Esophagus (tissue), 2 donors: ENCODE data around the gene USP5. TPM values are rescaled to one million over a fixed set of nuclear protein-coding genes. Genes with fewer than 3 reads are reported as not detected.

Experiments used
- H3K27ac ChIP-seq, 2 donors: one replicate each; pipeline ENCODE4 v1.5.1; 2013; ENCODE audit warnings: low read depth in 2 of 2, mild to moderate bottlenecking in 2 of 2, inconsistent platforms in 1 of 2, low read length in 1 of 2, moderate library complexity in 1 of 2
- H3K27me3 ChIP-seq, 2 donors: one replicate each; pipeline ENCODE4 v1.6.1; 2013; ENCODE audit warnings: low read length in 2 of 2, control low read depth in 1 of 2, mild to moderate bottlenecking in 1 of 2; ENCODE audit not compliant: insufficient read depth in 2 of 2, control insufficient read depth in 1 of 2
- H3K36me3 ChIP-seq, 2 donors: one replicate each; pipeline ENCODE4 v1.6.1; 2013; ENCODE audit warnings: low read length in 1 of 2; ENCODE audit not compliant: control insufficient read depth in 2 of 2, insufficient read depth in 2 of 2
- H3K4me1 ChIP-seq, 2 donors: one replicate each; pipeline ENCODE4 v1.6.1; 2013; ENCODE audit warnings: low read length in 1 of 2; ENCODE audit not compliant: control insufficient read depth in 2 of 2, insufficient read depth in 2 of 2
- H3K4me3 ChIP-seq, 2 donors: one replicate each; pipeline ENCODE4 v1.5.1; 2013; ENCODE audit warnings: low read length in 2 of 2, mild to moderate bottlenecking in 2 of 2, low read depth in 1 of 2, moderate library complexity in 1 of 2
- H3K9me3 ChIP-seq, 2 donors: one replicate each; pipeline ENCODE4 v1.6.1; 2013; ENCODE audit warnings: mild to moderate bottlenecking in 2 of 2, low read depth in 1 of 2, low read length in 1 of 2, moderate library complexity in 1 of 2; ENCODE audit not compliant: control insufficient read depth in 2 of 2, insufficient read depth in 1 of 2
- WGBS, 2 donors: extraction: QIAGEN DNeasy Blood & Tissue Kit; methylation state at CpG; one replicate each; pipeline ENCODE4 v1.1.7; 2013; 5-methylcytosine and 5-hydroxymethylcytosine counted together
- polyA plus RNA-seq, 2 donors: library from polyadenylated mRNA; stranded (reverse); fragments of 200-250 nt; gene quantifications; one replicate each; pipeline ENCODE4 v1.2.3, GENCODE V29; 2013
- donor health status: healthy with polysubstance abuse.
- donor health status: Bipolar disorder and iron deficiency.

Gene USP5
- polyA plus RNA-seq, 2 donors = 21.4 to 40.7 TPM

DNA sequence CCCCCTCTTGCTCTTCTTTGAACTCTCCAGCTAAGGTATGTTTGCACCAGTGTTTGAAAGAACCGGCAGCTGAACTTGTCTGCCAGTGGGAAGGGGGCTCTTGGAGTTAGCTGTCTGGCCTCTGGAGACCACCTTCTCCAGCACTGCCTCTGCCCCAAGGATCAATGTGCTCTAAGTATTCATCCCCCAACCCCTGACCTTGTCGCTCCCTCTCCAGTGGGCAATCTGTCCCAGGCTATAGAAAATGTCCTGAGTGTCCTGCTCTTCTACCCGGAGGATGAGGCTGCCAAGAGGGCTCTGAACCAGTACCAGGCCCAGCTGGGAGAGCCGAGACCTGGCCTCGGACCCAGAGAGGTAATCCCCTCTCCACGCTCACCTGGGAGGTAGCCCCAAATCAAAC lies 21.0 kb upstream of the USP5 start:
- Histone ChIP-seq H3K9me3 (no peaks in the 10 kb centered on the region), H3K36me3 (peaks cover 0 to 5% of the 10 kb centered on the region in 2 donors), H3K27ac (no peak overlapping the region), H3K4me3 (no peak overlapping the region), H3K4me1 (peaks cover 0 to 9% of the 10 kb centered on the region in 2 donors), H3K27me3 (no peaks in the 10 kb centered on the region)
- 87 to 88% methylated on average over 6 of the region's 6 CpGs for WGBS, 2 donors

DNA sequence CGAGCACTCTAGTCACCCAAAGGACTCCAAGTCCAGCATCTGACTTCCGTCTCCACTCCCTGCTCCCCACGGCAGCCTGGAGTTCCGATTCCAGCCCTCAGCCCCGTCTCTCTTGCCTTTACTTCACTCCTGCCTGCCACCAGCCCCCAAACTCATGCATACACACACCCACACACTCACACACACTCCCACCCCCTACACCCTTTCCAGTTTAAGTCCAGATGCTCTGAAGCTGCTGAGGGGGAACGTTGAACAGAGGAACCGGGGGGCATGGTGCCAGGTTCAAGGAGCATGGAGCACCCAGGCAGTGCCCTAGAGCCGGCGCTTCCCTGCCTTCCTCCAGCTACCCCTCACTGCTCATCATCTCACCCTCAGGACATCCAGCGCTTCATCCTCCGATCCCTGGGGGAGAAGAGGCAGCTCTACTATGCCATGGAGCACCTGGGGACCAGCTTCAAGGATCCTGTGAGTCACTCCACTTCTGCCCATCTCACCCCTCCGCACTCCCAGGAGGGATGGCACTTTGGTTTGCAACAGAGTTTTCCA lies 20.4 kb upstream of the USP5 start:
- Histone ChIP-seq H3K36me3 (peaks cover 0 to 5% of the 10 kb centered on the region in 2 donors), H3K27me3 (no peaks in the 10 kb centered on the region), H3K9me3 (no peaks in the 10 kb centered on the region), H3K4me1 (peaks cover 0 to 9% of the 10 kb centered on the region in 2 donors), H3K4me3 (no peak overlapping the region), H3K27ac (no peak overlapping the region)
- WGBS, 2 donors = 86 to 90% methylated on average over 12 of the region's 12 CpGs

GRCh38 chr12:6832125-6832524 lies 19.8 kb upstream of the USP5 start:
- no peaks in the 10 kb centered on the region for H3K9me3 ChIP-seq
- no peaks in the 10 kb centered on the region for H3K27me3 ChIP-seq
- H3K4me1 ChIP-seq = peaks cover 0 to 9% of the 10 kb centered on the region in 2 donors
- H3K27ac ChIP-seq = no peak overlapping the region
- peaks cover 0 to 5% of the 10 kb centered on the region in 2 donors for H3K36me3 ChIP-seq
- H3K4me3 ChIP-seq = no peak overlapping the region
- whole genome bisulfite sequencing, 2 donors = 93 to 94% methylated on average over 4 of the region's 4 CpGs

GRCh38 chr12:6833189-6833890 lies 18.6 kb upstream of the USP5 start:
- no peaks in the 10 kb centered on the region for H3K9me3 ChIP-seq
- peaks cover 0 to 9% of the 10 kb centered on the region in 2 donors for H3K4me1 ChIP-seq
- no peaks in the 10 kb centered on the region for H3K27me3 ChIP-seq
- peaks cover 0 to 5% of the 10 kb centered on the region in 2 donors for H3K36me3 ChIP-seq
- 82 to 83% methylated on average over 6 of the region's 6 CpGs for WGBS, 2 donors
- no peak overlapping the region for H3K27ac ChIP-seq
- H3K4me3 ChIP-seq = no peak overlapping the region

DNA sequence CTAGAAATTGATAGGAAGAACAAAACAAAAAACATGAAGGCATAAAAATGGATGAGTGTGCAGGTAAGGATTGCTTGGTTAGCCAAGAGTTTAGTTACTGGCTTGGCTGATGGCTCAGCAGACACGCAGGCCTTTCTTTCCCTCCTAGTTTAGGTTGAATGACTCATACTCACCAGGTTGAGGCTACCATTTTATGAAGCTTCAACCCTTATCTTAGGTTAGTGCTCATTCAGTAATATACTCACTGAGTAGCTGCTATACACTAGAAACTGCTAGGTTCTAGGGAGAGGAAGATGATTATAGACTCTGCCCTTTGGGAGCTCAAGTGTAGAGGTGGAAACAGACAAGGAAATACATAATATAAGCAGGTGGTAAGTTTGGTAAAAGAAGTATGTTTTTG lies 17.7 kb upstream of the USP5 start:
- Histone ChIP-seq H3K27me3 (no peaks in the 10 kb centered on the region), H3K27ac (no peak overlapping the region), H3K36me3 (peaks cover 0 to 7% of the 10 kb centered on the region in 2 donors), H3K4me1 (peaks cover 0 to 3% of the 10 kb centered on the region in 2 donors), H3K4me3 (no peak overlapping the region), H3K9me3 (no peaks in the 10 kb centered on the region)
- 65 to 76% methylated on average over 1 of the region's 1 CpG for WGBS, 2 donors

GRCh38 chr12:6834873-6835272 lies 17.1 kb upstream of the USP5 start:
- no peaks in the 10 kb centered on the region for H3K4me1 ChIP-seq
- H3K27me3 ChIP-seq = no peaks in the 10 kb centered on the region
- H3K27ac ChIP-seq = no peak overlapping the region
- no peak overlapping the region for H3K4me3 ChIP-seq
- peaks cover 0 to 7% of the 10 kb centered on the region in 2 donors for H3K36me3 ChIP-seq
- no peaks in the 10 kb centered on the region for H3K9me3 ChIP-seq
- 74 to 78% methylated on average over 5 of the region's 5 CpGs for WGBS, 2 donors

GRCh38 chr12:6836851-6837250 lies 15.1 kb upstream of the USP5 start:
- Histone ChIP-seq H3K27me3 (no peaks in the 10 kb centered on the region), H3K4me3 (no peak overlapping the region), H3K9me3 (no peaks in the 10 kb centered on the region), H3K27ac (no peak overlapping the region), H3K4me1 (no peaks in the 10 kb centered on the region), H3K36me3 (peaks cover 0 to 7% of the 10 kb centered on the region in 2 donors)
- 89 to 95% methylated on average over 16 of the region's 16 CpGs for WGBS, 2 donors

DNA sequence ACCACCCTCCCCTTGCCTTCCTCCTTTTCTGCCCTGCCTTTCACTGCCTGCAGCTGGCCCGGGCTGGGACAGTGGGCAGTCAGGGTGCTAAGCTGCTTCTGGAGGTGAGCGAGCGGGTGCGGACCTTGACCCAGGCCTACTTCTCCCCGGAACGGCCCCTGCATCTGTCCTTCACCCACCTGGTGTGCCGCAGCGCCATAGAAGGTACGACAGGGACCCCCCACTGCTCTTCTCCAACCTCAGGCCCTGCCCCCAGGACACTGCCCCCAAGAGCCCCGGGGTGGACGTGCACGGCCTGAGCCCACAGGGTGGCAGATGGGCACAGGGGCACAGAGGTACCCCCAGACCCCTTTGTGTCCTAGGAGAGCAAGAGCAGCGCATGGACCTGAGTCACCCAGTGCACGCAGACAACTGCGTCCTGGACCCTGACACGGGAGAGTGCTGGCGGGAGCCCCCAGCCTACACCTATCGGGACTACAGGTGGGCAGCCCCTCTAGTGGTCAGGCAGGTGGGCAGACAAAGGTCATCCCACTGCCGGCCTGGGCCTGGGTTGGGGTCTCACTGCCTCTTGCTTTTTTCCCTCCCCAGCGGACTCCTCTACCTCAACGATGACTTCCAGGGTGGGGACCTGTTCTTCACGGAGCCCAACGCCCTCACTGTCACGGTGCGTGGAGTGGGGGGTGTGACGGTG lies 14.4 kb upstream of the USP5 start:
- Histone ChIP-seq H3K4me1 (no peaks in the 10 kb centered on the region), H3K27me3 (no peaks in the 10 kb centered on the region), H3K9me3 (no peaks in the 10 kb centered on the region), H3K4me3 (no peak overlapping the region), H3K27ac (no peak overlapping the region), H3K36me3 (peaks cover 0 to 7% of the 10 kb centered on the region in 2 donors)
- 90 to 92% methylated on average over 25 to 26 of the region's 26 CpGs for WGBS, 2 donors

DNA sequence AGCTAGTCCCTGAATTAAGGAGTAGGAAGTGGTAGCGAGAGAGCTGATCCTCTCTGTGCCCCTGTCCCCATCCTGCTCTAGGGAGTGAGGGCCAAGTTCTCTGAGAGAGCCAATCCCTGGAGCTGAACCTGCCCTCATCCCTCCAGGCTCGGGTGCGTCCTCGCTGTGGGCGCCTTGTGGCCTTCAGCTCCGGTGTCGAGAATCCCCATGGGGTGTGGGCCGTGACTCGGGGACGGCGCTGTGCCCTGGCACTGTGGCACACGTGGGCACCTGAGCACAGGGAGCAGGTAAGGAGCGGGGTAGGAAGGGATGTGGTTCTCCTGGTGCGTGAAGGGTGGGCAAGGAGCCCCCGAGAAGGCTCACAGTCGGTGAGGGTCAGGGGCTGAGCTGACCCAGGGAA lies 13.1 kb upstream of the USP5 start:
- Histone ChIP-seq H3K27ac (no peak overlapping the region), H3K27me3 (no peaks in the 10 kb centered on the region), H3K36me3 (peaks cover 0 to 3% of the 10 kb centered on the region in 2 donors), H3K4me1 (no peaks in the 10 kb centered on the region), H3K4me3 (no peak overlapping the region), H3K9me3 (no peaks in the 10 kb centered on the region)
- 90 to 91% methylated on average over 16 of the region's 16 CpGs for WGBS, 2 donors
